HG03108 (cell line): ENCODE results near the gene JADE2.
"Not testable (repeated sequence)": the region's sequence is repeated elsewhere in the genome, so short reads cannot be mapped to it uniquely, and the experiment has no call there.

Experiments
- ATAC-seq: cut with Tn5 transposase; IDR thresholded peaks from one replicate; pipeline ENCODE4 v1.9.1; 2021; ENCODE audit warnings: moderate library complexity; ENCODE audit not compliant: unreplicated experiment

Gene JADE2

GRCh38 chr5:134506054-134507039 is 19.1 kb upstream of the JADE2 start:
- ATAC-seq = no peak

DNA sequence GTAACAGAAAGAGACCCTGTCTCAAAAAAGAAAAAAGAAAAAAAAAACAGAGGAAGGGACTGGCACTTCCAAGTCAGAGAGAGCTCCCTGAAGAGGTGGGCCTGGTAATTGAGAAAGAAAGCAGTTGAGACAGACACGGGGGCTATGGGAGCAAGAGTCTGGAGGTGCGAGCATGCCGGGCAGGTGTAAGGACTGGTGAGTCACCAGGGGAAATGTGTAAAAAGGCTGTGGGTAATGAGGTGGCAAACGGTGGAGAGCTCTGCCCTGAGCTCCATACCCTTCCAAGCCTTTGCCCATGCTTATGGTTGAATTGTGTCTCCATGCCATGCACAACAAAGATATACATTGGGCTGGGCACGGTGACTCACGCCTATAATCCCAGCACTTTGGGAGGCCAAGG is 18.0 kb upstream of the JADE2 start:
- ATAC-seq = no peak

DNA sequence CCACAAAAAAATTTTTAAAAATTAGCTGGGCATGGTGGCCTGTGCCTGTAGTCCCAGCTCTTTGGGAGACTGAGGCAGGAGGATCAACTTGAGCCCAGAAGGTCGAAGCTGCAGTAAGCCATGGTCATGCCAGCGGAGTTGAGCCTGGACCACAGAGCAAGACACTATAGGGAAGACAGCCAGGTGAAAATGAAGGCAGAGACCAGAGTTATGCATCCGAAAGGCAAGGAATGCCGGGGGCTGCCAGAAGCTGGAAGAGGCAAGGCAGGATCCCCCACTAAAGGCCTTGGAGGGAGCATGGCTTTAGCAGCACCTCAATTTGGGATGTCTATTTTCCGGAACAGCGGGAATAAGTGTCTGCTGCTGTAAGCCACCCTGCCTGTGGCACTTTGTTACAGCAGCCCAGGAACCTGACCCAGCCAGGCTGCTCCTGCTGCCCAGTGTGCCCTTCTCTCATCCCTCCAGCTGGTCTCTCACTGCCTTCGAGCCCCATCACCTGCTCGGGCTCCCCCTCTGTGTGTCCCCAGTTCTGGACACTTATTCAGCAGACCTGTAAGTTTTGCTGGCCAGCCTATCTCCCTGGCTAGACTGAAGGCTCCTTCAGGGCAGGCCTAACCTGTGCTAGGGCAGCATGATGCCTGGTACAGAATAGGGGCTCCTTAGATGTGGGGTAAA is 16.8 kb upstream of the JADE2 start:
- no peak for ATAC-seq

DNA sequence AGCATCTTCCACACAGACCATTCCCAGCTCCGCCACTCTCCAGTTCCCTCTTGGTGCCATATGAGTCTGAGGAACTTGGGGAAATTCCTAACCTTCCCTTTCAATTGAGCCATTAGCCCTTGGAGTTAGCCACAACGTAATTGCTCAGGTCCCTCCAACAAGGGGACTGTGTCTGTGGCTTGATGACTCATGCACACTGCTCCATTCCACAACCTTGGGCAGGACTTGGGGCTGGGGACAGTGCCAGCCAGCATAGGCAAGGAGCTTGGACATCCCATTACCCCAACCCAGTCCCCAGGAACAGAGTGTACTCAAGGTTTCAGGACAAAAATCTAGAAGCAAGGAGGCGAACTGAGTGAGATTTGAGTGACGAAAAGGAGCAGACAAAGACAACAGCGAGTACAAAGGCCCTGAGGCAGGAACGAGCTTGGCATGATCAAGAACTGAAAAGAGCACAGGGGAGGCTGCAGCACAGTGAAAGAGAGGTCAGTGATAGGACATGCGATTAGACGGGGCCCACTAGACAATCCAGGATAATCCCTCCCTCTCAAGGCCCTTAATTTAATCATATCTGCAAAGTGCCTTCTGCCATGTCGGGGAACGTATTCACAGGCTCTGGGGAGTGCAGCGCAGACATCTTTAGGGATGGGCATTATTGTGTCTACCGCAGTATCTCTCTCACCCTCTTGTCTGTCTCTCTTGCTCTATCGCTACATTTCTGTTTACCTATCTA is 16.0 kb upstream of the JADE2 start:
- ATAC-seq = no peak

DNA sequence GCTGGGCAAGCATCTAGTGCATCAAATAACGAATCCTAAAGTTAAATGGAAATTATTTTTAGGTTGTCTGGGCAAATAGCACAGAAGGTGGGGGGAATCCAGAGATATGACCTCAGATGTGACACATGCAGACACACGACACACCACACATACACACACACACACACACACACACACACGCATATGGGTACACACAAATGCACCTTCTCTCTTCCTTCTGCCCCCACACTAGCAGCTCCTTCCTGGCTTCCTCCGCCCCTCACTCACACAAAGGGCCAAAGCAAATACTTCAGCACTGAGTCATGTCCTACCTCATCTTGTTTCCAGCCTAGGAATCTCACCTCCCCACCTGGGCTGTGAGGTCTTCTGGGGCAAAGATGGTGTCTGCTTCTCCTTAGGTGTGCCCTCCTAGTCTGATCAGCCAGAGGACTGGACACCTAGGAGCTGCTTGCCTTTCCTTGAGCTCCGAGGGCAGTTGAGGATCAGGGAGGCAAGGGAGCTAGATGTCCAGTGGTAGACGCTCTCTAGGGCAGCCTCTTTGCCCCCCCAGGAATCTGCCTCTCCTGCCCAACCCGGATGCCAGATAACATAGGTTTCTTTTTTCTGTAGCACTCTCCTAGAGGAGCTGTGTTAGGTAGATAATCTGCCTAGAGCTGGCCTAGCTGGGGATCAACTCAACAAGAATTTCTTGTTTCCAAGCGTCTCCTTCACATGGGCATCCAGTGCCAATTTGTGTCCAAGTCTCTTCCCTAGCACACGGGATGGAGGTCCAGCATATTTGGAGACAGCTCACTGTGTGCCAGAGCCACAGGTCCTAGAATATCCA is 14.3 kb upstream of the JADE2 start:
- no peak for ATAC-seq

DNA sequence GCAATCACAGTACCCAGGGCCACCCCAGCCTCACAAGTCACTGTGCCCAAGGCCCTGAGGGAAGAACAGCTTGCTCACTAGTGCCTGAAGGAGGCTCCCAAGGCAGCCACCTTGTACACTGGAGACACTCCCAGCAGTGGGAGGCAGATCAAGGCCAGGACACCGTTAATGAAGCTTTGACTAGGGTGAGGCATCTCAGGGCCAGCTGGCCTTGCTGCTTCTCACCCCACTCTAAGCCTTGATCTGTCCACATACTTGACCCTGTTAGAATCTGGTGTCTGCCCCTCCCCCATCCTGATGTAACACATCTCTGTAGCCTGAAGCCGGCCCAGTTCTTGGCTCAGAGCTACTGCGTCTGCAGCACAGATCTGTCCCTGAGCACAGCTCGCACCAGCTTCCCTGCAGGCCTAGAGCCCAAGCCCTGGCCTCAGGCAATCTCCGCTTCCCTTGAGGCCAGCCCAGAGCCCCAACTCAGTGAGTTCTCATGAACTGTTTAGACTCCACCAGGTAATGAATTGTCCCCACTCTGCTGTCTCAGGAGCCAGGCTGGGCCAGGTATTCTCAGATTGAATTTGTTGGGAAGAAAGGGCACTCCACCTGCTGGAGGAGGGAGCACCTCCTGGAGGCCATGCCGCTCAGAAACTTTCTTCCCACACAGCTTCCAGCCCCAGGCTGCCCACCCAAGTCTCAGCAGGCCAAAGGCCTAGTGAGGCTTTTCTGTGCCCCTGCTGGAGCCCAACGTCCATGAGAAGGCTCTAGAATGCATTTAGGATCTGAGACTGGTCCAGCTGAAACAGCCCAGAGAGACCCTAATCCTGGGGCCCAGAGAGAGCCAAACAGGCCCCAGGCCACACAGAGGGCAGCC is 13.4 kb upstream of the JADE2 start:
- ATAC-seq = no peak

DNA sequence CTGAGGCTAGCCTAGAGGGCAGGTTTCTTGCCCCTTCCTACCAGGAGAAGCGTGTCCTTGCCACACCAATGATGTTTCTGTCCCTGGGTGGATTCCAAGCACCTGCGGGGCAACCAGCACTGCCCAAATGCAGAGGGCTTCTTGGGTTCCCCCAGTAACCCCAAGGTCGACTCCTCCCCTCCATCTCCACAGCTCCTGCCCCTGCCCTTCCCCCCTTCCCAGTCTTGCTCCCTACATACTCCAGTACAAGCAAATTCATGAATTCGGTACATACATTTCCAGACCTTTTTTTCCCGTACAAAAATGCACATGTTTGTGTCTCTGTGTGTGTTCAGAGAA is 12.8 kb upstream of the JADE2 start:
- no peak for ATAC-seq

DNA sequence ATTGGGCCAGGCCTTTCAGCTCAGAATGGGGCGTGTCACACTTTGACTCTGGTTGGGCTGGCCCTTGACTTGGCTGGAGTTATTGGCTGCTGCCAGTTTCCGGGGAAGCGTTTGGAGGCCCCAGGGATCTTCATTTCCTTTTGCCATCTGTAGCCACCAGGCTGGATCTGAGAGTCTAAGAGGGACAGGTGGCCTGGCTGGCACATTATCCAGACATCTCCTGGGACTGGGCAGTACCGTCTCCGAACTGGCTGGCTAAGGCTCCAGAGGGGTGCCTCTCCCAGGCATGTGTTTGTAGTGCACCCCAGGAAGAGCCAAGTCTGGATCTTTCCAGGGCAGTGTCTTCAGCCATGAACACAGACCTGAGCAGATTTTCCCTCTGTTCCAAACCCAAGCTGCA is 9.7 kb upstream of the JADE2 start:
- ATAC-seq = no peak

GRCh38 chr5:134516984-134517383 is 8.5 kb upstream of the JADE2 start:
- ATAC-seq = not testable (repeated sequence)

DNA sequence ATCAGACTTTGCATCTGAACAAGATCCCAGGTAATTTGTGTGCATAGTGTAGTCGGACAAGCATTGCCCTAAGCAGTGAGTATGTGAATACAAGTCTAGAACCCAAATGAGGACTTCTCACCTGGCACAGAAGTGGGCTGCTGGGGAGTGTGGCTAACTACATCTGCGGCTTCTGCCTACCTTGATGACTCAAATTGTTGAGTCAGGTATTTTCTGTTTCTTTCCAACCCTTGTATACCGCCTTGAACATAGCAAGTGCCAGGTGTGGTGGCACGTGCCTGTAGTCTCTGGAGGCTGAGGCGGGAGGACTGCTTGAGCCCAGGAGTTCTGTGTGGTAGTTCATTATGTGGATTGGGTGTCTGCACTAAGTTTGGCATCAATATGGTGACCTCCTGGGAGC is 7.9 kb upstream of the JADE2 start:
- no peak for ATAC-seq

DNA sequence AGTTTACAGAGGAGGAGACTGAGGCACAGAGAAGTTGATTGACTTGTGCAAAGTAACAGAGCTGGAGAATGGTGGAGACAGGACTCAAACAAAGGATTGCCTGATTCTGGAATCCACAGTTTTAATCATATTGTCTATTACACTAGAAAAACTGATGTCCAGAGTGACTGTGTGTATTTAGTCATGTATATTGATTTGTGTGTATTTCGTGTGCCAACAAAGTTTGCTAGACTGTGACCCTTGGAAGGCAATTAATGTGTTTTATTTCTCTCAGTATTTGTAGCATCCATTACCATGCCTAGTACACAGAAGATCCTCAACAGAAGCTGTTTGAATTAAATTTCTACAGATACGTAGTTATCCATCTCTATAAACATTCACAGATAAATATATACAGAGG is 5.5 kb upstream of the JADE2 start:
- no peak for ATAC-seq

GRCh38 chr5:134521841-134522240 is 3.6 kb upstream of the JADE2 start:
- no peak for ATAC-seq

- no peak for ATAC-seq
Measured at GRCh38 chr5:134523543-134524271, 1.8 kb upstream of the JADE2 start.

- ATAC-seq = no peak
Measured at GRCh38 chr5:134524272-134524825, 1.1 kb upstream of the JADE2 start.

GRCh38 chr5:134525683-134526482 is 413 bp downstream of the JADE2 start:
- ATAC-seq = no peak

DNA sequence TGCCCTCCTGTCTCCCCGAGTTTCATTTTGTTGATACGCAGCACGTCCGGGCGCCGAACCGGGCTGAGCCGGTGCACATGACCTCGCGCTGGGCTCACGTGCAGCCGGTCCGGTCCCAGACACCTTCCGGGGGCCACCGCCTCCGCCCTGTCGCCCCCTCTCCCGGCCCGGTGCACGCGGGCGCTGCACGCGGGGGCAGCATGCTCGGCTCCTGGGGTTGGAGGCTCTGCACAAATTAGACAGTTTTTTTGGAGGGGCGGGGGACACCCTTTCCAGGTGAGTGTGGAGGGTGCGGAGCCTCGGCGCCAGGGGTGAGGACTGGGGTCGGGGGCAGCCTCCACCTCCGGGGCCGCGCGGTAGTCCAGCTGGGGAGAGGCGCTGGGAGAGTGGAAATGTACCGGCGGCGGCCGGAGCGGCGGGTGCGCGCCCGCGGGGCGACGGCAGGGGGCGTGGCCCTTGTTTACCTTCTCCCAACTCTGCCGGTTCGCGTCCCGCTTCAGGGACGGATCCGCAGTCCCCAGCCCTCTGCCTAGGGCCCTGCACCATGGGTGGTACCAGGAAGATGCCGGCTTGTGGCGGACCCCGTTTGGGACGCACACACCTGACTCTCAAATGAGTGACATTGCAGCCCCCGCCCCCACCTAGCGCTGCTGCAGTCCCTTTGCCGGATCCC is 1.1 kb downstream of the JADE2 start:
- ATAC-seq = peak; percentile 25

DNA sequence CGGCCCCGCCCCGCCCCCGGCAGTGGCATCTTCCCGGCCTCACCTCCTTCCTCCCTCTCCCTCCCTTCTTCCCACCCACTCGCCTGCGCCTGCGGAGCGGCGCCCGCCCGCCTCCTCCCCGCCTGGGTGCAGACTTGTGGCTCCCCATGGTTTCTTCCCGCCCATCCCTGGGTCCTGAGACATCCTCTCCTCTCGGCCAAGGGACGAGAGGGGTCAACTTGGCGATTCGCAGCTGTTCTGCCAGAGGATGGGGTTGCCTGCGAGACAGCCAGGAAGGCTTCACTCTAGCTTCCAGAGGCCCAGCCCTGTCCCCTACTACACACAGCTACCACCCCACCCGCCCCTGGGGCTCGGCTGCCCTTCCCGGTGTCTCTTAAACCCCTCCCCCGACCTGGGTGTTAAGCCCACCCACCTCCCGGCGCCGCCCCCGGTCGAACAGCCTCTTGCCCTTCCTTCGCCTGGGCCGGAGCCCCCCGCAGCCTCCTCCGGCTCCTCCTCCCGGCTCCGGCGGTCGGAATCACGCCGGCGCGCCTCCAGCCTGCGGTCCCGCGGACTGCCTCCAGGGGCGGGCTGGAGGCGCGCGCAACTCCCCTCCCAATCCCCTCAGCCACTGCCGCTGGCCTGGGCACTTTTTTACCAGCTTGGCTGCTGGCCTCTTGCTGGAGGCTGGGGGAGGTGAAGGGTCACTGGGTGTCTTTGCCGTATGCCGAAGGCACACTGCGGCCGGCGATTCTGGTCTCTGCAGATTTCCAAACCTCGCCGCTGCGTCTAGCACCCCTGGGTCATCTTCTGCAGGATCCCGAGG is 1.9 kb downstream of the JADE2 start:
- ATAC-seq = peak; percentile 35
